GM13976 (cell line): ENCODE results near the gene PEX5L.

Experiments used
- DNase-seq: peaks from one replicate; pipeline ENCODE4 v3.0.0; 2012; ENCODE audit warnings: low spot score
- in situ Hi-C: fragments of 300-500 bp; cut with MboI; formaldehyde crosslinking; loops from one replicate; pipeline ENCODE4 v1.12.0; 2022; ENCODE audit warnings: low sequenced_read_pairs, mixed read lengths, inconsistent platforms; ENCODE audit not compliant: unreplicated experiment
- TF ChIP-seq, protein P1 (sequence below): IDR thresholded peaks from 2 replicates; pipeline ENCODE4 v1.5.1; 2012; ENCODE audit warnings: borderline replicate concordance, mild to moderate bottlenecking; ENCODE audit not compliant: insufficient read depth; ENCODE audit errors: extremely low read depth, missing control alignments, control extremely low read depth

Gene PEX5L

GRCh38 chr3:179933080-179933479, 103.7 kb downstream of the PEX5L start:
- in situ Hi-C loops = no loop called here
- TF ChIP-seq, protein P1, sequence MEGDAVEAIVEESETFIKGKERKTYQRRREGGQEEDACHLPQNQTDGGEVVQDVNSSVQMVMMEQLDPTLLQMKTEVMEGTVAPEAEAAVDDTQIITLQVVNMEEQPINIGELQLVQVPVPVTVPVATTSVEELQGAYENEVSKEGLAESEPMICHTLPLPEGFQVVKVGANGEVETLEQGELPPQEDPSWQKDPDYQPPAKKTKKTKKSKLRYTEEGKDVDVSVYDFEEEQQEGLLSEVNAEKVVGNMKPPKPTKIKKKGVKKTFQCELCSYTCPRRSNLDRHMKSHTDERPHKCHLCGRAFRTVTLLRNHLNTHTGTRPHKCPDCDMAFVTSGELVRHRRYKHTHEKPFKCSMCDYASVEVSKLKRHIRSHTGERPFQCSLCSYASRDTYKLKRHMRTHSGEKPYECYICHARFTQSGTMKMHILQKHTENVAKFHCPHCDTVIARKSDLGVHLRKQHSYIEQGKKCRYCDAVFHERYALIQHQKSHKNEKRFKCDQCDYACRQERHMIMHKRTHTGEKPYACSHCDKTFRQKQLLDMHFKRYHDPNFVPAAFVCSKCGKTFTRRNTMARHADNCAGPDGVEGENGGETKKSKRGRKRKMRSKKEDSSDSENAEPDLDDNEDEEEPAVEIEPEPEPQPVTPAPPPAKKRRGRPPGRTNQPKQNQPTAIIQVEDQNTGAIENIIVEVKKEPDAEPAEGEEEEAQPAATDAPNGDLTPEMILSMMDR = no peak
- DNase-seq = no peak

DNA sequence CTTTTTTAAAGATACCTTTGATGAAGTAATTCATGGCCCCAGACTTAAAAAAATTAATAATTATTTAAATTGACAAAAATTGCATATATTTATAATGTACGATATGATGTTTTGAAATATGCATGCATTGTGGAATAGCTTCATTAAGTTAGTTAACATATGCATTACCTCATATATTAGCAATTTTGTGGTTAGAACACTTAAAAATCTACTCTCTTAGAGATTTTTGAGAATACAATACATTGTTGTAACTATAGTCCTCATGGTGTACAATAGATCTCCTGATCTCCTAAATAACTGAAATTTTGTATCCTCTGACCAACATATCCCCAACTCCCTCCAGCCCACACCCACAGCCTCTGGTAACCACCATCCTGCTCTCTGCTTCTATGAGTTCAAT, 104.1 kb downstream of the PEX5L start:
- in situ Hi-C loops = no loop called here
- no peak for DNase-seq
- TF ChIP-seq, protein P1 = no peak

DNA sequence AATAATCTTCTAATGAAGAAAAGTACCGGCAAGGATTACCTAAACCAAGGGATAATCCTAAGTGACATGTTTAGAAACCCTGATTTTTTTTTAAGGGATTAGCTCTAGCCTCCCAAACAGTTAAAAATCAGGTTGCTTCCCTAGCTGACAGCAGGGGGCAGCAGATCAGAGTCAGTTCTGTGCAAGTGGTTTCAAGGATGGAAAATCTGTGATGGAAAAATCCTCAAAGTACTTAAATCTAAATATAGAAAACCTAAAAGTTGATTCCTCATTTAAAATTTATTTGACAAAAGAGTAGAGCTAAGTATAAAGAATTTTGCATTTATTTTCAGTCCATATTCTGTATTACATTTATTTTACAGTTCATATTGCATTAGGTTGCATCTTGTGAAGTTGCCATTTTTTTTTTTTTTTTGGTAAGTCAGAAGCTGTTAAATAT, 107.6 kb downstream of the PEX5L start:
- in situ Hi-C loops = loop anchor here (10.0 kb wide), 1 partner anchor 666 kb away; no protein-coding TSS in a partner anchor
- TF ChIP-seq, protein P1 = peak; percentile 71
- DNase-seq = peak; percentile 34

DNA sequence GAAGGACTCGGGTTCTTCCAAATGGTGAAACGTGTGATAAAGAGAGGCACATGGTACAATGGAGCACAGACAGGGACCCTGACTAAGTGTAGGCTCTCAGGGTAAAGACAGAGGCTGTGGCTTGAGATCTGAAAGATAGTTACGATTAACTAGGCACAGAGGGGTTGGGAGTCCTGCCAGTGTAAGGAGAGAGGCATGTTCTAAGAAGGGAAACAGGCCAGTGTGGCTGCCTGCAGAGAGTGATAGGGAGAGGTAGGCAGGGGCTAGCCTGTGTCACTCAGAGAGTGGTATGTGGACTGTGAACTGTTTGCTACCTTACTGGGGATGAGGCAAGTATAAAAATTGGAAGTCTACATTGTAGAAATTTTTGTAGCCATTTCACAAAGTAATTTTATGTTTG, 109.5 kb downstream of the PEX5L start:
- in situ Hi-C loops = loop anchor here (10.0 kb wide), 1 partner anchor 668 kb away; no protein-coding TSS in a partner anchor
- TF ChIP-seq, protein P1 = no peak
- no peak for DNase-seq

DNA sequence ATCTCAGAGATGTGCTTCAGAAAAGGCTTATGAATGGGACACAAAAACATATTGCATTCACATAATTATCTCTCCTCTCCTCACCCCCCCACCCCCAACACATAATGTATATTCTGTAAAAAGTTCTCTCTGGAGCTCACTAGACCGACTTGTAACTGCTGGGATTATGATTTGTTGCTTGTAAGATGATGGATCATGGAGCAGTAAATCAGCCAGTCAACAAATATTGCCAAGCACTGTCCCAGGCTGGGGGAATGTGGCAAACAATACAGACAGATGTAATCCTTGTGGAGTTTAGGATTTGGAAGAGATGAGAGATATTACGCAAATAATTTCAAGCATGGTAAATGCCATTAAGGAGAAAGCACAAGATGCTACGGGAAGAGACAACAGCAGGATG, 114.8 kb downstream of the PEX5L start:
- in situ Hi-C loops = loop anchor here (10.0 kb wide), 1 partner anchor 673 kb away; no protein-coding TSS in a partner anchor
- DNase-seq = no peak
- TF ChIP-seq, protein P1 = no peak

DNA sequence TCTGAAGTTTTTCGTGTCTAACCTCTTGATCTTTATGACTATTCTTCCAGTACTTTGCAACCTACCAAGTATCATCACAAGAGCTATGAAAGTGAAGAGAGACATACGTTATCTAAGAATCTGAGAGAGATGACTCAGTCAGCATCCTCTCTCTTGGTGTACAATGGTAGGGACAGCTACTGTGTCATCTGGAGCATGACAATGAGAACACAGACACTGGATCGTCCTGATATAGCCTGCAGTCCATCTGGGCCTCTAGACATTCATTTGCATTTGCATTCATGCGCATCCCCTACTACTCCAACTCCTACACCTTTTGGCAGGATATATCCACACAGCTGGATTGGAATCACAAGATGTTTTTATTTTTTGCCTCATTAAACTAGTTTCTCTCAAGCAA, 115.2 kb downstream of the PEX5L start:
- in situ Hi-C loops = loop anchor here (10.0 kb wide), 1 partner anchor 673 kb away; no protein-coding TSS in a partner anchor
- TF ChIP-seq, protein P1 = no peak
- DNase-seq = peak; percentile 53
